GM12891 (cell line): ENCODE results near the gene MRPS23.

Experiments used
- PAX5 ChIP-seq: IDR thresholded peaks from 2 replicates; pipeline ENCODE4 v1.6.1; 2011; ENCODE audit warnings: low read length, moderate library complexity, mild to moderate bottlenecking; ENCODE audit not compliant: insufficient read depth, severe bottlenecking
- POLR2A ChIP-seq: IDR thresholded peaks from 2 replicates; pipeline ENCODE4 v1.6.1; 2011; ENCODE audit warnings: low read depth, low read length, control low read depth
- POLR2AphosphoS5 ChIP-seq: IDR thresholded peaks from 2 replicates; pipeline ENCODE4 v1.6.1; 2011; ENCODE audit warnings: low read depth, low read length, control low read depth

GRCh38 chr17:57809879-57810278 is 40.0 kb downstream of the MRPS23 start:
- TF ChIP-seq POLR2AphosphoS5 (no peak), POLR2A (no peak), PAX5 (no peak)
